Natural killer cell (primary cell): Measurements from ENCODE around the gene DLL4. TPM values are rescaled to one million over a fixed set of nuclear protein-coding genes. Genes with fewer than 3 reads are reported as not detected.

Source experiments
- ATAC-seq, 3 donors: fragments of 150-1000 bp in 2 of 3; fragments of 200-7000 bp in 1 of 3; cut with Tn5 transposase; 1 replicate in 1 of 3; 2 replicates in 2 of 3; pipeline ENCODE4 v1.10.0; 2021; ENCODE audit warnings: mild to moderate bottlenecking in 2 of 3, moderate library complexity in 2 of 3
- DNase-seq, 2 donors: peaks; one replicate each; pipeline versions ENCODE4 v3.0.0 to v3.0.0-alpha.2; 2013 to 2021; ENCODE audit warnings: mixed read lengths in 1 of 2
- H3K27ac ChIP-seq: one replicate; pipeline ENCODE4 v1.5.1; 2013; ENCODE audit warnings: mild to moderate bottlenecking, low read length
- H3K27me3 ChIP-seq: one replicate; pipeline ENCODE4 v1.6.1; 2013; ENCODE audit warnings: low read length; ENCODE audit not compliant: control insufficient read depth, insufficient read depth
- H3K36me3 ChIP-seq: one replicate; pipeline ENCODE4 v1.6.1; 2013; ENCODE audit warnings: low read length; ENCODE audit not compliant: control insufficient read depth, insufficient read depth
- H3K4me1 ChIP-seq: one replicate; pipeline ENCODE4 v1.6.1; 2013; ENCODE audit warnings: low read length; ENCODE audit not compliant: control insufficient read depth, insufficient read depth
- H3K4me3 ChIP-seq: one replicate; pipeline ENCODE4 v1.5.1; 2013; ENCODE audit warnings: low read length
- H3K9me3 ChIP-seq: one replicate; pipeline ENCODE4 v1.6.1; 2013; ENCODE audit warnings: low read length; ENCODE audit not compliant: control insufficient read depth, insufficient read depth
- H3K27ac Mint-ChIP-seq, 2 donors: one replicate each; pipeline ENCODE4 v1.8.0; 2022; ENCODE audit warnings: mild to moderate bottlenecking in 2 of 2, mixed read lengths in 2 of 2, moderate library complexity in 1 of 2
- H3K27me3 Mint-ChIP-seq, 2 donors: one replicate each; pipeline ENCODE4 v1.8.0; 2022; ENCODE audit warnings: low read depth in 2 of 2, mixed read lengths in 2 of 2
- H3K36me3 Mint-ChIP-seq: one replicate; pipeline ENCODE4 v1.8.0; 2022; ENCODE audit warnings: mixed read lengths
- H3K4me1 Mint-ChIP-seq, 2 donors: one replicate each; pipeline ENCODE4 v1.8.0; 2022; ENCODE audit warnings: mixed read lengths in 2 of 2
- H3K4me3 Mint-ChIP-seq: one replicate; pipeline ENCODE4 v1.8.0; 2022; ENCODE audit warnings: mild to moderate bottlenecking, moderate library complexity, mixed read lengths
- H3K9me3 Mint-ChIP-seq, 2 donors: one replicate each; pipeline ENCODE4 v1.8.0; 2022; ENCODE audit warnings: mixed read lengths in 2 of 2
- CTCF ChIP-seq: fragments of 200-600 bp; IDR thresholded peaks from one replicate; pipeline ENCODE4 v1.8.0; 2022; ENCODE audit warnings: antibody characterized with exemption
- WGBS: methylation state at CpG from one replicate; pipeline ENCODE4 v1.1.7; 2013; ENCODE audit warnings: missing lambda C conversion rate; ENCODE audit not compliant: insufficient coverage; 5-methylcytosine and 5-hydroxymethylcytosine counted together
- intact Hi-C: fragments of 100-400 bp; cut with micrococcal nuclease; formaldehyde crosslinking; loops from one replicate; pipeline ENCODE4 v1.14.2; 2022
- total RNA-seq, 4 donors: library from RNA; stranded (reverse); fragments of 120-200 nt in 1 of 4; gene quantifications; one replicate each; pipeline versions ENCODE4 v1.2.3 to v1.2.4, GENCODE V29; 2013 to 2022

DLL4 gene
- total RNA-seq, 3 donors from 2014 or later (not counting 1 experiment from before 2014, with no cell fraction given) = 0.10 to 0.16 TPM; not detected in 1

GRCh38 chr15:40942878-40943277, 13.7 kb downstream of the DLL4 start:
- Mint-ChIP-seq H3K36me3 (no peaks in the 10 kb centered on the region), H3K27me3 (peaks cover 5 to 6% of the 10 kb centered on the region in 2 donors), H3K4me1 (peaks cover 12 to 31% of the 10 kb centered on the region in 2 donors), H3K27ac (peak overlapping the region in 1 of 2 donors; percentile 77), H3K9me3 (no peaks in the 10 kb centered on the region), H3K4me3 (peak overlapping the region; percentile 84)
- Histone ChIP-seq H3K9me3 (no peaks in the 10 kb centered on the region), H3K27ac (no peak overlapping the region), H3K27me3 (no peaks in the 10 kb centered on the region), H3K36me3 (no peaks in the 10 kb centered on the region), H3K4me1 (peaks cover 29% of the 10 kb centered on the region), H3K4me3 (peak overlapping the region; percentile 81)
- no peak for TF ChIP-seq CTCF
- 77% methylated on average over 12 of the region's 12 CpGs for WGBS
- intact Hi-C loops = no loop called here
- DNase-seq (no peak), ATAC-seq (no peak)

- H3K27me3 ChIP-seq = no peaks in the 10 kb centered on the region
- no peaks in the 10 kb centered on the region for H3K9me3 Mint-ChIP-seq
- H3K36me3 Mint-ChIP-seq = no peaks in the 10 kb centered on the region
- ATAC-seq (no peak), DNase-seq (no peak)
- H3K4me3 Mint-ChIP-seq = peak overlapping the region; percentile 47
- TF ChIP-seq CTCF = no peak
- H3K27ac ChIP-seq = no peak overlapping the region
- 96% methylated on average over 7 of the region's 9 CpGs for WGBS
- no peak overlapping the region for H3K4me3 ChIP-seq
- peaks cover 12 to 31% of the 10 kb centered on the region in 2 donors for H3K4me1 Mint-ChIP-seq
- H3K27ac Mint-ChIP-seq = peak overlapping the region in 1 of 2 donors; percentile 43
- intact Hi-C loops = no loop called here
- H3K27me3 Mint-ChIP-seq = peaks cover 6 to 8% of the 10 kb centered on the region in 2 donors
- H3K36me3 ChIP-seq = no peaks in the 10 kb centered on the region
- H3K9me3 ChIP-seq = no peaks in the 10 kb centered on the region
- H3K4me1 ChIP-seq = peaks cover 29% of the 10 kb centered on the region
Measured at GRCh38 chr15:40943764-40944365, 14.7 kb downstream of the DLL4 start.

- TF ChIP-seq CTCF = no peak
- Histone ChIP-seq H3K4me1 (peaks cover 29% of the 10 kb centered on the region), H3K27me3 (no peaks in the 10 kb centered on the region), H3K36me3 (no peaks in the 10 kb centered on the region), H3K27ac (no peak overlapping the region), H3K4me3 (no peak overlapping the region), H3K9me3 (no peaks in the 10 kb centered on the region)
- no peak for ATAC-seq
- Mint-ChIP-seq H3K36me3 (no peaks in the 10 kb centered on the region), H3K27me3 (peaks cover 6 to 12% of the 10 kb centered on the region in 2 donors), H3K4me1 (peaks cover 12 to 28% of the 10 kb centered on the region in 2 donors), H3K9me3 (no peaks in the 10 kb centered on the region), H3K27ac (peak overlapping the region in 1 of 2 donors; percentile 43), H3K4me3 (no peak overlapping the region)
- 90% methylated on average over 9 of the region's 11 CpGs for WGBS
- intact Hi-C loops = no loop called here
- no peak for DNase-seq
Measured at GRCh38 chr15:40944510-40945296, 15.6 kb downstream of the DLL4 start.
